ENCODE results near the gene CPA2. TPM values are rescaled to one million over a fixed set of nuclear protein-coding genes. Genes with fewer than 3 reads are reported as not detected.

CPA2 gene
- total and polyA plus RNA-seq, 3 donors from 2014 or later: 1.1 to 2.4 (median 1.4) TPM

GRCh38 chr7:130268463-130269317 is 2.0 kb downstream of the CPA2 start:
- Histone ChIP-seq H3K9me3 (no peaks in the 10 kb centered on the region), H3K36me3 (ENCODE audit: low read depth, missing control alignments) (no peaks in the 10 kb centered on the region), H3K4me3 (no peak overlapping the region), H3K4me1 (peaks cover 7% of the 10 kb centered on the region), H3K27ac (no peak overlapping the region), H3K27me3 (no peaks in the 10 kb centered on the region)
- no peak for DNase-seq
- no peak for TF ChIP-seq CTCF (IDR thresholded peaks at IDR 0.05)
- no peak for TF ChIP-seq POLR2A (IDR thresholded peaks at IDR 0.05)
- intact Hi-C loops (cut with DNase I; ENCODE audit: low total_unique reads): no loop called here
- WGBS, 2 donors: 82 to 87% methylated on average over 6 of the region's 6 CpGs

GRCh38 chr7:130269318-130269694 is 2.6 kb downstream of the CPA2 start:
- Histone ChIP-seq H3K4me1 (peaks cover 11% of the 10 kb centered on the region), H3K4me3 (no peak overlapping the region), H3K27me3 (no peaks in the 10 kb centered on the region), H3K27ac (no peak overlapping the region), H3K9me3 (no peaks in the 10 kb centered on the region), H3K36me3 (ENCODE audit: low read depth, missing control alignments) (no peaks in the 10 kb centered on the region)
- no peak for DNase-seq
- no peak for TF ChIP-seq POLR2A (IDR thresholded peaks at IDR 0.05)
- intact Hi-C loops (cut with DNase I; ENCODE audit: low total_unique reads): no loop called here
- WGBS, 2 donors: 88 to 89% methylated on average over 1 of the region's 1 CpG

- Histone ChIP-seq H3K9me3 (no peaks in the 10 kb centered on the region), H3K36me3 (ENCODE audit: low read depth, missing control alignments) (no peaks in the 10 kb centered on the region), H3K27me3 (no peaks in the 10 kb centered on the region), H3K4me1 (peaks cover 12% of the 10 kb centered on the region), H3K27ac (no peak overlapping the region), H3K4me3 (no peak overlapping the region)
- no peak for TF ChIP-seq CTCF (IDR thresholded peaks at IDR 0.05)
- no peak for TF ChIP-seq POLR2A (IDR thresholded peaks at IDR 0.05)
- intact Hi-C loops (cut with DNase I; ENCODE audit: low total_unique reads): loop anchor here (10.0 kb wide), 1 partner anchor 224 kb away; the partner anchor contains the start of gene MEST
- no peak for DNase-seq
- WGBS, 2 donors: 60 to 66% methylated on average over 12 of the region's 12 CpGs
Observed at GRCh38 chr7:130270947-130271800, 4.5 kb downstream of the CPA2 start.

- Histone ChIP-seq H3K9me3 (no peaks in the 10 kb centered on the region), H3K4me1 (peaks cover 12% of the 10 kb centered on the region), H3K27ac (no peak overlapping the region), H3K27me3 (no peaks in the 10 kb centered on the region), H3K36me3 (ENCODE audit: low read depth, missing control alignments) (no peaks in the 10 kb centered on the region), H3K4me3 (peak overlapping the region; percentile 16 to 34)
- intact Hi-C loops (cut with DNase I; ENCODE audit: low total_unique reads): loop anchor here (10.0 kb wide), 1 partner anchor 222 kb away; the partner anchor contains the start of gene MEST
- 33 to 37% methylated on average over 23 of the region's 23 CpGs for WGBS, 2 donors
- DNase-seq: no peak
- TF ChIP-seq CTCF (IDR thresholded peaks at IDR 0.05) (no peak), POLR2A (IDR thresholded peaks at IDR 0.05) (no peak)
Observed at GRCh38 chr7:130272381-130273080, 5.9 kb downstream of the CPA2 start.
